Hepatocyte (in vitro differentiated cells): Measurements from ENCODE around the gene MAMDC2. TPM values are rescaled to one million over a fixed set of nuclear protein-coding genes. Genes with fewer than 3 reads are reported as not detected.

Experiments used
- DNase-seq: peaks from one replicate; pipeline ENCODE4 v3.0.0-alpha.2; 2016; ENCODE audit warnings: low spot score
- H2AFZ ChIP-seq: fragments of 200-600 bp; sonication (generic); 2 replicates; pipeline ENCODE4 v1.6.0; 2016; ENCODE audit warnings: antibody characterized with exemption, mild to moderate bottlenecking
- H3K27ac ChIP-seq: fragments of 200-600 bp; sonication (generic); 2 replicates; pipeline ENCODE4 v1.5.1; 2016; ENCODE audit warnings: mild to moderate bottlenecking
- H3K27me3 ChIP-seq: fragments of 200-600 bp; sonication (generic); 2 replicates; pipeline ENCODE4 v1.6.1; 2016
- H3K36me3 ChIP-seq: fragments of 200-600 bp; sonication (generic); replicated peaks from 2 replicates; pipeline ENCODE4 v1.5.1; 2016; ENCODE audit warnings: low read depth; ENCODE audit not compliant: insufficient read depth
- H3K4me1 ChIP-seq: fragments of 200-600 bp; sonication (generic); 2 replicates; pipeline ENCODE4 v1.5.1; 2016; ENCODE audit warnings: mild to moderate bottlenecking, moderate library complexity; ENCODE audit not compliant: insufficient read depth
- H3K4me2 ChIP-seq: fragments of 200-600 bp; sonication (generic); 2 replicates; pipeline ENCODE4 v1.6.0; 2016
- H3K4me3 ChIP-seq: fragments of 200-600 bp; sonication (generic); 2 replicates; pipeline ENCODE4 v1.5.1; 2016; ENCODE audit warnings: mild to moderate bottlenecking
- H3K79me2 ChIP-seq: fragments of 200-600 bp; sonication (generic); 2 replicates; pipeline ENCODE4 v1.6.0; 2017; ENCODE audit warnings: mild to moderate bottlenecking
- H3K9me2 ChIP-seq: fragments of 200-600 bp; sonication (generic); replicated peaks from 2 replicates; pipeline ENCODE4 v1.6.0; 2017; ENCODE audit warnings: mild to moderate bottlenecking; ENCODE audit not compliant: insufficient read depth
- H3K9me3 ChIP-seq: fragments of 200-600 bp; sonication (generic); 2 replicates; pipeline ENCODE4 v1.5.1; 2016; ENCODE audit warnings: low read depth, mild to moderate bottlenecking
- H4K20me1 ChIP-seq: fragments of 200-600 bp; sonication (generic); 2 replicates; pipeline ENCODE4 v1.6.0; 2016; ENCODE audit warnings: mild to moderate bottlenecking; ENCODE audit not compliant: insufficient read depth, poor library complexity, severe bottlenecking
- EZH2 ChIP-seq: fragments of 200-600 bp; sonication (generic); IDR thresholded peaks from 2 replicates; pipeline ENCODE4 v1.6.1; 2016; ENCODE audit warnings: antibody characterized with exemption, mild to moderate bottlenecking, borderline replicate concordance
- EZH2phosphoT487 ChIP-seq: fragments of 200-600 bp; sonication (generic); IDR thresholded peaks from one replicate; pipeline ENCODE4 v1.6.1; 2018; ENCODE audit warnings: antibody characterized with exemption, mild to moderate bottlenecking, low read depth, moderate library complexity; ENCODE audit not compliant: unreplicated experiment, severe bottlenecking
- WGBS: methylation state at CpG from one replicate; pipeline ENCODE4 v1.1.6; 2016; ENCODE audit warnings: low lambda C conversion rate; ENCODE audit errors: missing lambda C conversion rate; 5-methylcytosine and 5-hydroxymethylcytosine counted together
- polyA plus RNA-seq: library from polyadenylated mRNA; unstranded; fragments of >200 nt; fragmentation: Nextera tagmentation; extraction: Ambion mirVana; gene quantifications from 2 replicates; pipeline ENCODE4 v1.2.1, GENCODE V29; 2016
- total RNA-seq: library from RNA; depleted of rRNA; stranded (reverse); fragments of >200 nt; gene quantifications from 2 replicates; pipeline ENCODE4 v1.2.3, GENCODE V29; 2014
- TF ChIP-seq, protein P1 (sequence below): fragments of 200-600 bp; sonication (generic); IDR thresholded peaks from 2 replicates; pipeline ENCODE4 v1.5.1; 2016; ENCODE audit warnings: antibody characterized with exemption, mild to moderate bottlenecking; ENCODE audit not compliant: poor library complexity

MAMDC2 gene
- total and polyA plus RNA-seq, 2 experiments from 2014 or later, result 0.65 to 1.9 TPM

- H3K79me2 ChIP-seq, result no peaks in the 10 kb centered on the region
- TF ChIP-seq EZH2phosphoT487 (no peak), EZH2 (no peak)
- TF ChIP-seq, protein P1, sequence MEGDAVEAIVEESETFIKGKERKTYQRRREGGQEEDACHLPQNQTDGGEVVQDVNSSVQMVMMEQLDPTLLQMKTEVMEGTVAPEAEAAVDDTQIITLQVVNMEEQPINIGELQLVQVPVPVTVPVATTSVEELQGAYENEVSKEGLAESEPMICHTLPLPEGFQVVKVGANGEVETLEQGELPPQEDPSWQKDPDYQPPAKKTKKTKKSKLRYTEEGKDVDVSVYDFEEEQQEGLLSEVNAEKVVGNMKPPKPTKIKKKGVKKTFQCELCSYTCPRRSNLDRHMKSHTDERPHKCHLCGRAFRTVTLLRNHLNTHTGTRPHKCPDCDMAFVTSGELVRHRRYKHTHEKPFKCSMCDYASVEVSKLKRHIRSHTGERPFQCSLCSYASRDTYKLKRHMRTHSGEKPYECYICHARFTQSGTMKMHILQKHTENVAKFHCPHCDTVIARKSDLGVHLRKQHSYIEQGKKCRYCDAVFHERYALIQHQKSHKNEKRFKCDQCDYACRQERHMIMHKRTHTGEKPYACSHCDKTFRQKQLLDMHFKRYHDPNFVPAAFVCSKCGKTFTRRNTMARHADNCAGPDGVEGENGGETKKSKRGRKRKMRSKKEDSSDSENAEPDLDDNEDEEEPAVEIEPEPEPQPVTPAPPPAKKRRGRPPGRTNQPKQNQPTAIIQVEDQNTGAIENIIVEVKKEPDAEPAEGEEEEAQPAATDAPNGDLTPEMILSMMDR, result no peak
- H3K27me3 ChIP-seq, result no peaks in the 10 kb centered on the region
- H3K4me1 ChIP-seq, result no peaks in the 10 kb centered on the region
- no peak overlapping the region for H3K4me2 ChIP-seq
- no peak overlapping the region for H2AFZ ChIP-seq
- WGBS, result 87% methylated on average over 2 of the region's 2 CpGs
- no peak overlapping the region for H3K4me3 ChIP-seq
- H3K9me3 ChIP-seq, result no peaks in the 10 kb centered on the region
- H3K36me3 ChIP-seq, result no peaks in the 10 kb centered on the region
- no peaks in the 10 kb centered on the region for H4K20me1 ChIP-seq
- no peak for DNase-seq
- H3K27ac ChIP-seq, result no peak overlapping the region
- H3K9me2 ChIP-seq, result no peaks in the 10 kb centered on the region
Observed at GRCh38 chr9:70003901-70004714, 39.5 kb upstream of the MAMDC2 start.

DNA sequence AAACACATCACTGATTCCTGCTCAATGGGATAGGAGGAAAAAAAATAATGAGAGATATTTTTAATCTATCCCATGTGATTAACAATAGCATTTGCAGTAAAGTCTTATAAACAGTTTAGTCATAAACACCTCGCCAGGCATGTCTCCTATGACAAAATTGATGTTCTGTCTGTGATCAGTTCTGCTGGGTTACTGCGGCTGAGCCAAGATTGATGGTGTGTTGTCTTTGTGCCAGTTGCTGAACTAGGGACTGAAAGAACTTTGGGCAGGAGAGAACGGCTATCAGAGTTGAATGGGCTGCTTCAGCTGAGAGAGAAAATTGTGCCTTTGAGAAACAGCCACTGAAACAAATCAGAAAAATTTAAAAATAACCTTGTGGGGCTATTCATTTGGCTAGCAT is 37.3 kb upstream of the MAMDC2 start:
- Histone ChIP-seq H4K20me1 (no peaks in the 10 kb centered on the region), H3K27me3 (no peaks in the 10 kb centered on the region), H2AFZ (no peak overlapping the region), H3K79me2 (no peaks in the 10 kb centered on the region), H3K4me3 (no peak overlapping the region), H3K4me1 (no peaks in the 10 kb centered on the region), H3K9me3 (no peaks in the 10 kb centered on the region), H3K36me3 (no peaks in the 10 kb centered on the region), H3K9me2 (no peaks in the 10 kb centered on the region), H3K27ac (no peak overlapping the region), H3K4me2 (no peak overlapping the region)
- 58% methylated on average over 3 of the region's 3 CpGs for WGBS
- TF ChIP-seq EZH2phosphoT487 (no peak), EZH2 (no peak)
- TF ChIP-seq, protein P1, result no peak
- DNase-seq, result no peak

DNA sequence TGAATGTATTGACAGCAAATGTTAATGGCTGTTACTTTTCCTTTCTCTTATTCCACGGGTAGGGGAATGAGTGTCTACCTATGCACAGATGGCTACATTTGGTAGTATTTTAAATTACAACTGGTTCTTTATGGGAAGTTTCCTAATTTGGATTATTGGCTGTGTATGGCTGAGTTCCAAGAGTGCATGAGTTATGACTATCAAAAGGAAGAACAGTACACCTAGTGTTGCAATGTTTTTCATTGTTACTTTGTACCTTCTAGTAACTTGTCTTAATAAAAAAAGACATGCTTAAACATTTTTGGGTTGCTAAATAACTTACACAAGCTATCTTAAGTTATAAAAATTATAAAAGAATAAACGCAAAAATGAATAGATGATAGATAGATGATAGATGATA is 35.8 kb upstream of the MAMDC2 start:
- Histone ChIP-seq H3K9me2 (no peaks in the 10 kb centered on the region), H3K27me3 (no peaks in the 10 kb centered on the region), H3K27ac (no peak overlapping the region), H4K20me1 (no peaks in the 10 kb centered on the region), H3K36me3 (no peaks in the 10 kb centered on the region), H3K79me2 (no peaks in the 10 kb centered on the region), H2AFZ (no peak overlapping the region), H3K4me3 (no peak overlapping the region), H3K4me2 (no peak overlapping the region), H3K9me3 (no peaks in the 10 kb centered on the region), H3K4me1 (no peaks in the 10 kb centered on the region)
- DNase-seq, result no peak
- TF ChIP-seq EZH2, result no peak
- TF ChIP-seq, protein P1, result no peak
- no peak for TF ChIP-seq EZH2phosphoT487
- 86% methylated on average over 2 of the region's 2 CpGs for WGBS
